HG02571 (cell line): ENCODE measurements around the gene FAM136A.
A peak's percentile ranks its signal among the peaks of the same experiment; 100 is the strongest.
"Not testable (repeated sequence)": the region's sequence is repeated elsewhere in the genome, so short reads cannot be mapped to it uniquely, and the experiment has no call there.

Experiments used
- ATAC-seq: cut with Tn5 transposase; IDR thresholded peaks from one replicate; pipeline ENCODE4 v1.9.1; 2021; ENCODE audit warnings: mild to moderate bottlenecking, moderate library complexity; ENCODE audit not compliant: unreplicated experiment

Gene FAM136A

DNA sequence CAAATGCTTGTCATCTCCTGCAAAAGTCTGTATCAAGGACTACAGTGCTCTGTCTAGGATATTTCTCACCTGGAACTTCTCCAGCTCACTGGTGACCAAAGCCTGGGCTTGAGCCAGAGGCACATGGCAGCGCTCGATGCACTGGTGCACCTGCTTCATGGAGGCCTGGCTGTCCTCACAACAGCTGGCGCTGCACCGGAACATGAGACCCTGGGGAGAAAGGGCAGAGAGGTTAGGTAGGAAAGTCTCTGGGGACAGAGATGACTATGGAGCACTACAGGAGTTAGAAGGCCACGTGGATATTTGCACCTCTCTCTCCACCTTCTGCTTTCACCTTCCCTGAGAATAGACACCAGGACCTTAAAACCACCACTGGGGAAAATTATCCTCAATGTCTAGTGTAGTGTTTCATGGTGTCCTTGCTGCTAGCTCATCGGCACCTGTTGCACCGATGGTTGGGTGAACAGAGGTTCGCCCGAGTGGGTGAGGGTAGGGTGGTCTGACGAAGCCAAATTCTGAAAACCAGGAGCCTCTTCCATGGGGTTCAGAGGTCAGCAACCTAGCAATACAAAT, 1.0 kb downstream of the FAM136A start:
- ATAC-seq: no peak

DNA sequence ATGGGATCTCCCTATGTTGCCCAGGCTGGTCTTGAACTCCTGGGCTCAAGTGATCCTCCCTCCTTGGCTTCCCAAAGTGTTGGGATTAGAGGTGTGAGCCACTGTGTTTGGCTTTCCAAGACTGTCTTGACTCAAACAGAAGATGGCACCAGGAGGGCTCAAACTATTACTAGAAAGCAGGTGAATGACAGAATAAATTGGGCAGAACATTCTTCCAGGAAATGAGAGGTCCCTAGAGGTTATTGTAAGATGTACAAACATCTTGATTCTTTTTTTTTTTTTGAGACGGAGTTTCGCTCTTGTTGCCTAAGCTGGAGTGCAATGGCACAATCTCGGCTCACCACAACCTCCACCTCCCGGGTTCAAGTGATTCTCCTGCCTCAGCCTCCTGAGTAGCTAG, 4.0 kb downstream of the FAM136A start:
- ATAC-seq: not testable (repeated sequence)

DNA sequence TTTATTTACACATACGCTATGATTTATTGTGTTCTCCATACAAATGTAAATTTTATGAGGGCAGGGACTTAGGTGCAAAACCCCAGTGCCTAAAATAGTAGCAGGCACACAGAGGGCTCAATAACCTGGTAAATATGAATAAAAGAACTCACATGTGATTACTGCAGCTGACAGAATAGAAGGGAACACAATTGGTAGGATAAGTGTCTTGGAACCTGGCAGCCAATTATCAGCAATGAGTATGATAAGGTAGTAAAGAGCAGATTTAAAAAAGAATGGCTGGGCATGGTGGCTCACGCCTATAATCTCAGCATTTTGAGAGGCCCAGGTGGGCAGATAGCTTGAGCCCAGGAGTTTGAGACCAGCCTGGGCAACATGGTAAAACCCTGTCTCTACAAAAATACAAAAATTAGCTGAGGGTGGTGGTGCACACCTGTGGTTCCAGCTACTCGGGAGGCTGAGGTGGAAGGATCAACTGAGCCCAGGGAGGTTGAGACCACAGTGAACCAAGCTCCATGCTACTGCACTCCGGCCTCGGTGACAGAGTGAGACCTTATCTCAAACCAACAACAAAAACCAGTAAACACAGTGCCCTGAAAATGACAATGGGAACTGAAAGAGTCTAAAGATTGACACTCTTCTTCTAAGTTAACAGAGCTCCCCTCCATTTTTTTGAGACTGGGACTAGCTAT, 18.2 kb downstream of the FAM136A start:
- ATAC-seq: no peak

DNA sequence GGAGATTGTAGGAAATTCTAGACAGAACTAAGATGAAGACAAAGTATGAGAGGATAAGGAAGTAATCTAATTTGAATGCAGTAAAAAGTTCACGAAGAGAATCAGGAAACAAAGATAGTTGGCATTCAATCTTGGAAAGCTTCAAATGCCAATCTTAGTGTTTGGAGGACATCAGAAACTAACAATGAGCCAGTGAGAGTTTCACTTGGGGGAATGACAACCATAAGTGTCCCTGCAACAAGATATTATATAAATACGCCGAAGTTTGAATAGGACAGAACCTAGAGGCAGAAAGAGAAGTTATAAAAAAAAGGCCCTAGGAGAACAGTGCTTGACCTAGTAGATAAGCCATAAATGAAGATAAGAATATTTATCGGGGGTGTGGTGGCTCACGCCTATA, 19.4 kb downstream of the FAM136A start:
- ATAC-seq: no peak

DNA sequence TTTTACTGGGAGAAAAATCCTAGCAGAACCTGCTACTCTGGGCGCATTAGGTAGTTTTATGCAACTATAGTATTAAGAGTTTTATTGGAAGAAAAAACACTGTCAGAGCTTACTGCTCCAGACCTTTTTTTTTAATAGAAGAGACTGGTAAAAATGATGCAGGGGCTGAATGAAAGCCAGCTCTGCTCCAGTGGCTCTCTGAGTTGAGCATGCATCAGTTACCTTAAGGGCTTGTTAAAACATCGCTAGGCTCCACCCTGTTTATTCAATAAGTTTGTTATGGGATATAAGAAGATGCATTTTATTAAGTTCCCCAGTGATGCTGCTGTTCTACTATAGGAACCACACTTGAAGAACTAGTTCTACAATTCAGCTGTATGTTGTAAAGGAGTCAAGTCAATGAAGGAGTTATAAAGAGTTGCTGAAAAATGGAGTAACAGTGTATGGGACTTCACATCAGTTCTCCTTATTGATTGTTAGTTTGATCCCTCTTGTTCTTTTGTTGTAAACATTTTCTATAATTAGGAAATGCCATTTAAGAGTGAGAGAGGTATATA, 21.5 kb downstream of the FAM136A start:
- ATAC-seq: no peak

DNA sequence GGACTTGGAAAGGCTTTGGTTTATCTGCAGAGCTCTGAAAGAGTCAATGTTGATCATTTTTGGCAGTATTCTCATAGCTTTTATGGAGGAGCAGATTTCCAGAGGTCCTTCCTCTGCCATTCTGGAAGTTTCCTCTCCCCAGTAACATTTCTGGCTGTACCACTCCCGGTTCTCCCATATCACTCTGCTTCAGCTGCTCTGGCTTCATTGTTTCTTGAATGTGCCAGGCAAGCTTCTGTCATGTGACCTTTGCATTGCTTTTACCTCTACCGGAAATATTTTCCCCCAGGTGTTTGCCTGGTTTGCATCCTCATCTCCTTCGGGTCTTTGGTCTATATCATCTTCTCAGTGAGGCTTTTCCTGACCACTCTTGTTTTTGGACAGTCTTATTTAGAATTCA, 31.5 kb downstream of the FAM136A start:
- no peak for ATAC-seq

DNA sequence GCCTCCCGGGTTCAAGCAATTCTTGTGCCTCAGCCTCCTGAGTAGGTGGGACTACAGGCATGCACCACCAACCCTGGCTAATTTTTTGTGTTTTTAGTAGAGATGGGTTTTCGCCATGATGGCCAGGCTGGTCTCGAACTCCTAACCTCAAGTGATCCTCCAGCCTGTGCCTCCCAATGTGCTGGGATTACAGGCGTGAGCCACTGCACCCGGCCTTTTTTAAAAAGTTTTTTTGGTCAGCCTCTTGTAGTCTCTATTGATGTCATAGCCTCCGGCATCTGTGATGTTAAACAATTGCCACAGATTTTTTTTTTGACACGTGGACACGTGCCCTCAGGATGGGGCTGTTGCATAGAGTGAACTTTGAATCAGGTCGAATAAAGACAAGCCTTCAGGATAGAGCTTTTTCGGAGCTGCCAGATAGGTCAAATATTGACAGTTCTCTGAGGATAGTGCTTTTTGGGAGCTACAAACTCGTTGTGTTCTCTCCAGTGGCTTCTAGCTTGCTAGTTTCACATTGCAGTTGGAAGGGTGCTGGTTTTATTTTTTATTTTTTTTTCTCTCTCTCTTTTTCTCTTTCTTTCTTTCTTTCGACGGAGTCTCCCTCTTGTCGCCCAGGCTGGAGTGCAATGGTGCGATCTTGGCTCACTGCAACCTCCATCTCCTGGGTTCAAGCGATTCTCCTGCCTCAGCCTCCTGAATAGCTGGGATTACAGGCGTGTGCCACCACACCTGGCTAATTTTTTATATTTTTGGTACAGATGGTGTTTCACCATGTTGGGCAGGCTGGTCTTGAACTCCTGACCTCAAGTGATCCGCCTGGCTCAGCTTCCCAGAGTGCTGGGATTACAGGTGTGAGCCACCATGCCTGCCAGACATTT, 32.2 kb downstream of the FAM136A start:
- ATAC-seq: not testable (repeated sequence)

DNA sequence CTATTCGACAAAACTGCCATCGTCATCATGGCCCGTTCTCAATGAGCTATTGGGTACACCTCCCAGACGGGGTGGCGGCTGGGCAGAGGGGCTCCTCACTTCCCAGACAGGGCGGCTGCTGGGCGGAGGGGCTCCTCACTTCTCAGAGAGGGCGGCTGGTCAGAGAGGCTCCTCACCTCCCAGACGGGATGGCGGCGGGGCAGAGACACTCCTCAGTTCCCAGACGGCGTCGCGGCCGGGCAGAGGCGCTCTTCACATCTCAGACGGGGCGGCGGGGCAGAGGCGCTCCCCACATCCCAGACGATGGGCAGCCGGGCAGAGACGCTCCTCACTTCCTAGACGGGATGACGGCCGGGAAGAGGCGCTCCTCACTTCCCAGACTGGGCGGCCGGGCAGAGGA, 34.9 kb downstream of the FAM136A start:
- not testable (repeated sequence) for ATAC-seq

DNA sequence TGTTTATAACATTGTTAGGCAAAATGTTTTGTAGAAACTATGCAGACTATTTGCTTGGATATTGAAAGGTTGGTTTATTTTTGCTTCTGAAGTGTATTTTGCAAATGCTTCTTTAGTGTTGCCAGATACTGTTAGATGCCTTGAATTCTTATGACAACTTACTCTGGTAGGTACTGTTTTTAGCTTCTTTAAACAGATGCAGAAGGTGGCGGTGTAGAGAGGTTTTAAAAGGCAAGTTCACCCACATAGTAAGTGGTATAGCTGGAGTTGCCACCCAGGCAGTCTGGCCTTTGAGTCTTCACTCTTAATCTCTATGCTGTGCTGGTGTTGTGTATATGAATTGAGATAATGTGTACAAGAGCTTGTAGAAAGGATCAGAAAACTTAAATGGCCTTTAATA, 40.4 kb downstream of the FAM136A start:
- no peak for ATAC-seq

DNA sequence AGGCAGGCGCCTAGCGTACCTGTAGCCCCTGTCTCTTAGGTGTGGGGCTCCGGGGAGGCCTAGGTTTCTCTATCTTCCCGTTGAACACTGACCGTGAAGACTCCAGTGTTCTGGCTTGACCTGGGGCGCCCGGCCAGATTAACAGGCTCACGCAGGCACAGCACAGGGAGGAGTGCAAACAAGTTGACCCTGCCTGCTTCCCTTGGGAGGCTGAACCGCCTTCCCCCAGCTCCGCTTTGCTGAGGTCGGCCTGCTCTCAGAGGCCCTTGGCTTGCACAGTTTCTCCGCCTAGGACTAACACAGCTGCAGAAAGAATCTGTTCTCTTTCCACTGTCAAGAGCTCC, 43.4 kb downstream of the FAM136A start:
- ATAC-seq: no peak

DNA sequence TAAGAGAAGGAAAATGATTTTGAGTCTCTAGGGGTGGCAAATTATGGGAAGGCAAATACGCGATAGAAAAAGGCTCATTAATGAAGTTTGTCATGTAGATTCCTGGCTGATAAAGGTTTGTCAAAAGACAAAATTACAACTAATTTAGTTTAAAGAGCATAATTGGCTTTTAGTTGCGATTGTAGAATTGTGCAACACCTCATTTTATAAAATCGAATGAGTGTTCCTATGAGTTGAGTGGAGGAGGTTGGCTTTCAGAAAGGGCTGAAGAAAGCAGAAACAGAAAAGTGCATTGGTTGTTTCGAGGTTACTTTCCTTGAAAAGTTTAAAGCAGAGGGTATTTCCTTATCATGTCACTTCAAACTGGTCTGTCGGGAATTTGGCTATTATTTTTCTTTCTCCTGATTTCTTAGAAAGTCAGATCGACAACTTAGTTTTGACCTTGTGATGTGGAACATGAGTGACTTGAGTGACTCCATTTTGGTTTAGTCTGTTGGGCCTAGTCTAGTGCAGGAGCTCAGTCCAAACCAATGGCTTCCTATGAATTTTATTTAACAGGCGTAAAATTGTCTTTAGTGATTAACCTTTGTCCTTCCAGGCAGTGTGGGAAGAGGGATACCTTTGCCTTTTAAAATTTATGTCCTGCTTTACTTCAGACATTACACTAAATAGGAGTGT, 46.1 kb downstream of the FAM136A start:
- ATAC-seq: no peak

DNA sequence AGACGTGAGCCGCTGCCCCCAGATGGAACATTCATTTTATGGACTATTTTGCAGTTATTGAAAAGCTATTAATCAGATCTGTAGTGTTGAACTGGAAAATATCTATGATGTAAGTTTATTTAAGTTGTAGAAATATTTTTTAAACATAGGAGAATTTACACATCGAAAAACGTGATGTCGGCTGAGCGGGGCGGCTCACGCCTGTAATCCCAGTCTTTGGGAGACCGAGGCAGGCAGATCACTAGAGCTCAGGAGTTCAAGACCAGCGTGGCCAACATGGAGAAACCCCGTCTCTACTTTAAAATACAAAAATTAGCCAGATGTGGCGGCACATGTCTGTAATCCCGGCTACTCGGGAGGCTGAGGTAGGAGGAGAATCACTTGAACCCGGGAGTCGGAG, 51.4 kb downstream of the FAM136A start:
- ATAC-seq: no peak

DNA sequence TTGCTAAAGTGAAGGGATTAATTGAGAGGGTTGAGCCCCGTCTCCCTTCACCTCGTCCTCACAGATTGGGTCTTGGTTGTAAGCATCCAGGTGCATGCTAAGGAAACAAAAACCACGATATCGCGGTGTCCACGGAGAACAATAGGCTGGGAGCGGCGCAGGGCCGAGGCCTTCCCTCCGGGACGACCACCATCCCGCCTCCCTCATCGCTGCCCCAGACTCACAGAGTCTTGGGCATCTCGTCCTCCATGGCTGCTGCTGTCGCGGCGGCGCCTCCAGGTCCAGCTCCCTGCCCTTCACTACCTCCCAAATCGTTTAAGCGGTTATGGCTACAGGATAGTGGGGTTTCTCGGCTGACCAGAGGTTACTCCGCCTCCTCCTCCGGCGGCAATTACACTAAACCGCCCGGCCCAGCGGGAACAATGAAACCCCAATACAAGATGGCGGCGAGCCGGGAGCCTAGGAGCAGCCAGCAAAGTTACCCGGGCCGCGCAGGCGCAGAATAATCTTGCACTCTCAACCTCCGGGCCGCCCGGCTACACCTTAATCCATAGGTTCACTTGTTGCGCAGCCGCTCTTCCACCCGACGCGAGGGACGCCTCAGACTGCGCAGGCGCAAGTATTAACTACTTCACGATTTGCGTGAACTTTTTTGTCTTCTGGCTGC, 53.6 kb downstream of the FAM136A start, which contains the start of gene TIA1:
TSS of gene TIA1 (minus strand) at position 448 of the 667 bp plus-strand sequence. CDS start at position 250, 198 bp downstream.
- peak; percentile 98 for ATAC-seq

DNA sequence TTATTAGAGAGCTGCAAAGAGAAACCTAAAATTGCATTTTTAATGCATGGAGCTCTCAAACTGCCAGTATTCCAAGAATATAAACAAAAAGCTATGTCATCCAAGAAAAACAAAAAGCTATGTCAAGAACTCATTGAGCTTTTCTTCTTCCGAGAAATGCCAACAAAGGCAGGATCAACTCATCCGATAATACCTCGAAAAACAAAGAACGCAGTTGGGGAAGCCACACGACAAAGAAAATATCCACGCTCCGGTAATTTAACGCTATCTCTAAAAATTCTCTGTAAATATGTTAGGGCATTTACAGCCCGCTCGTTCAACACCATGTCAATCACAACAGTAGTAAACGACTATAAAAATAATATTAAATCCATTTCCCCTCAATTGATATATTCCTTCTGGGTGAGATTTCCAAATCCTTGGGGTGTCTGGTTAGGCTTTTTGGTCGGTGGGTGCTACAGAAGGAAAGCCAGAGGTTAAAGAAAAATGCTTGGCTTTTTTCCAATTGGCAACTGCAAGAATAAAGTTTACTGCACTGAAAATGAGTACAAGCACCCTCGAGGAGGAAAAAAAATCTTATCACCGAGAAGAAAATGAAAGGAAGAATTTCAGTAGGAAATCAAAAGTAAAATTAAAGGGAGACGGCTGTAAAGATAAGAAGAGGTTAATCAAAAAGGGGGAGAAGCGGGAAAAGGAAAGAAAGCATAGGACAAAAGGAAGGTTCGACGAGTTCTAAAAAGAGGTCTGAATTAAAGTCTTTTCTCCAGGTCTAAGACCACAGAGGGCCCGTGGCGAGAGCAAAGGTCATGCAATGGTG, 54.3 kb downstream of the FAM136A start:
- ATAC-seq: no peak
